ENCODE data around the gene ZNF576. TPM values are rescaled to one million over a fixed set of nuclear protein-coding genes. Genes with fewer than 3 reads are reported as not detected.

ZNF576 gene
- total RNA-seq, 6 experiments from 2014 or later: 18.1 to 20.8 (median 20.0) TPM

DNA sequence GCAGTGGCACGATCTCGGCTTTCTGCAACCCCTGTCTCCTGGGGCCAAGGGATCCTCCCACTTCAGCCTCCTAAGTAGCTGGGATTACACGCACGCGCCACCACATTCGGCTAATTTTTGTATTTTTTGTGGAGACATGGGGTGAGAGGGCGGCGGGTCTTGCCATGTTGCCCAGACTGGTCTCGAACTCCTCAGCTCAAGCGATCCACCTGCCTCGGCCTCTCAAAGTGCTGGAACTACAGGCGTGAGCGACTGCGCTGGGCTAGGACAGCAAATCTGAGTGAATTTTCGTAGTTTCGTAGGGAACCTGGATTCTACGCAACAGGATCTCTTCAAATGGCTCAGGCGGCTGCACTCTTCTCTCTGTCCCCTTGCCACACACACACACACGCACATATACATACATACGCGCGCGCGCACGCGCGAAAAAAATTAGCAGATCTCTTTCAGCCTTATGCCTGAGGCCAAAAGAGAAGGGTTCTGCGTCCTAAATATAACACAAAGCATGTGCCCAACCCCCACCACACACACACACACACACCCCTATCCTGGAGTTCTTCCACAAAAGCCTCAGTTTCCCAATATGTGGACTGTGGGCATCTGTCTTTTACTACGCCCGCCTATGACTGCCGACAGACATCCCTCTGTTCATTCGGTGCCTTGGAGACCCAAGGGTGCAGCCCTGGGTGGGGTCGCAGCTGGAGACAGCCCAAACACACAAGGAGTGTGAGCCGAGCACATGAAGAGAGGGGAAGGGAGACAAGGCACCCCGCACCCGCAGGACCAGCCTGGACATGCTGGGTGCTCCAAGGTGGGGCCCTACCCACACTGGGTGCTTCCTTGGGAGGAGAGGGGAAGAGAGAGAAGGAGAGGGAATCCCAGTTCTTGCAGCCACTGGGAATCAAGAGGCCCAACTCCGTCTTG, 20.2 kb upstream of the ZNF576 start:
- Mint-ChIP-seq H3K27ac (peak overlapping the region; percentile 96), H3K27me3 (ENCODE audit: insufficient read depth) (peaks cover 7% of the 10 kb centered on the region), H3K9me3 (no peaks in the 10 kb centered on the region), H3K36me3 (ENCODE audit: low read depth) (no peaks in the 10 kb centered on the region), H3K4me1 (ENCODE audit: low read depth) (peaks cover 18% of the 10 kb centered on the region), H3K4me3 (peak overlapping the region; percentile 100)
- DNase-seq: no peak
- TF ChIP-seq, protein P1, sequence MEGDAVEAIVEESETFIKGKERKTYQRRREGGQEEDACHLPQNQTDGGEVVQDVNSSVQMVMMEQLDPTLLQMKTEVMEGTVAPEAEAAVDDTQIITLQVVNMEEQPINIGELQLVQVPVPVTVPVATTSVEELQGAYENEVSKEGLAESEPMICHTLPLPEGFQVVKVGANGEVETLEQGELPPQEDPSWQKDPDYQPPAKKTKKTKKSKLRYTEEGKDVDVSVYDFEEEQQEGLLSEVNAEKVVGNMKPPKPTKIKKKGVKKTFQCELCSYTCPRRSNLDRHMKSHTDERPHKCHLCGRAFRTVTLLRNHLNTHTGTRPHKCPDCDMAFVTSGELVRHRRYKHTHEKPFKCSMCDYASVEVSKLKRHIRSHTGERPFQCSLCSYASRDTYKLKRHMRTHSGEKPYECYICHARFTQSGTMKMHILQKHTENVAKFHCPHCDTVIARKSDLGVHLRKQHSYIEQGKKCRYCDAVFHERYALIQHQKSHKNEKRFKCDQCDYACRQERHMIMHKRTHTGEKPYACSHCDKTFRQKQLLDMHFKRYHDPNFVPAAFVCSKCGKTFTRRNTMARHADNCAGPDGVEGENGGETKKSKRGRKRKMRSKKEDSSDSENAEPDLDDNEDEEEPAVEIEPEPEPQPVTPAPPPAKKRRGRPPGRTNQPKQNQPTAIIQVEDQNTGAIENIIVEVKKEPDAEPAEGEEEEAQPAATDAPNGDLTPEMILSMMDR (IDR thresholded peaks at IDR 0.05): no peak

DNA sequence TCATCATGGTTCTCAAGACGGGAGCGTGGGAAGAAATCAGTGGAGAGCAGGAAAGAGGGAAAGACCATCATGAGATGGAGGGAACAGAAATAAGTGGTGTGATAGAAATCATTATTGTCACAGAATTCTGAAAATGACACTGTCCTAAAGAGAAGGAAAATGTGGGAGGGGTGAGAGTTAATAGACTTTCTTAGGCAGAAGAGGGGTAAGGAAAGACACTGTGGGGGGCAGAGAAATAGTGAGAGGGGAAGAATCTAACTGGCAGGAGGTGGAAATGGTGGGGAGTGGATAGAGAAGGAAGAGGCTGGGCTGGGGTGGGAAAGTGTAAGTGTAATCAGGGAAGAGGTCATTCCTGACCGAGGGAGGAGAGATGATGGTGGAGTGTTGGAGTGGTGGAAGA, 17.6 kb upstream of the ZNF576 start:
- H3K27me3 Mint-ChIP-seq (ENCODE audit: insufficient read depth): peaks cover 7% of the 10 kb centered on the region
- H3K9me3 Mint-ChIP-seq: no peaks in the 10 kb centered on the region
- H3K27ac Mint-ChIP-seq: no peak overlapping the region
- no peak for DNase-seq
- no peak overlapping the region for H3K4me3 Mint-ChIP-seq
- TF ChIP-seq, protein P1 (IDR thresholded peaks at IDR 0.05): no peak
- H3K36me3 Mint-ChIP-seq (ENCODE audit: low read depth): no peaks in the 10 kb centered on the region
- peaks cover 8% of the 10 kb centered on the region; the same call in 1 of the 2 replicates for H3K4me1 Mint-ChIP-seq (ENCODE audit: low read depth)

DNA sequence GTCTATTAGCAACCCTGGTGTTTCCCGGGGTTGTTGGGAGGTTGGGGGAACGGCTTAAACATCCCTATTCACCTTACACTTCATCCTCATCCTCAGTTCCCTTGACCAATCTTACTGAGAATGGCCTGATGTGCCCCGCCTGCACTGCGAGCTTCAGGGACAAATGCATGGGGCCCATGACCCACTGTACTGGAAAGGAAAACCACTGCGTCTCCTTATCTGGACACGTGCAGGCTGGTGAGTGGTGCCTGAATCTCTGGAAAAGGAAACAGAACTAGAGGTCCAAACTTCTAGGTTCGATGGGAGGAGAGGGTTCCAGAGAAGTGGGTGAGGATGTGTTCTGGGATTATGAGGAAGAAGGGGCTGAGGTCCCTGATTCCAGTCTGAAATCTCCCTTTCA, 14.9 kb upstream of the ZNF576 start:
- Mint-ChIP-seq H3K9me3 (no peaks in the 10 kb centered on the region), H3K4me3 (no peak overlapping the region), H3K27ac (no peak overlapping the region; the same call in 1 of the 2 replicates), H3K36me3 (ENCODE audit: low read depth) (peaks cover 9% of the 10 kb centered on the region), H3K27me3 (ENCODE audit: insufficient read depth) (peaks cover 4% of the 10 kb centered on the region; the same call in 1 of the 2 replicates), H3K4me1 (ENCODE audit: low read depth) (0 out of 2 replicates have a peak, but pooled peaks cover 7% of the 10 kb centered on the region)
- DNase-seq: no peak
- TF ChIP-seq, protein P1 (IDR thresholded peaks at IDR 0.05): no peak

DNA sequence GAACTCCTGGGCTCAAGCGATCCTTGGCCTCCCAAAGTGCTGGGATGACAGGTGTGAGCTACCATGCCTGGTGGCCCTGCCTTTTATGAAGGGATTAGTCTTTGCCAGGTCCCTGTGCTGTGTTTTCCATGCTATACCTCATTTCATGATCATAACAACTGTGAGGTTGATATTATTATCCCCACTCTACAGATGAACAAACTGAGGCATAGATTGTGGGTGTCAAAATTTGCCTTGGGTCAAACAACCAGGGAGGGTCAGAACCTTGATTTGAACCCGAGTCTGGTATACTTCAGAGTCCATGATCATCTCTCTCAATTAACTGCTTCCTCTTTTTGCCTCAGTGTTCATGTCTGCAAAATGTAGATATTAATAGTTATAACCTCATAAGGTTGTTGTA, 13.9 kb upstream of the ZNF576 start:
- Mint-ChIP-seq H3K9me3 (no peaks in the 10 kb centered on the region), H3K27ac (no peak overlapping the region), H3K36me3 (ENCODE audit: low read depth) (peaks cover 14% of the 10 kb centered on the region), H3K4me1 (ENCODE audit: low read depth) (0 out of 2 replicates have a peak, but pooled peaks cover 7% of the 10 kb centered on the region), H3K4me3 (no peak overlapping the region), H3K27me3 (ENCODE audit: insufficient read depth) (no peaks in the 10 kb centered on the region; the same call in 1 of the 2 replicates)
- TF ChIP-seq, protein P1 (IDR thresholded peaks at IDR 0.05): no peak
- no peak for DNase-seq

DNA sequence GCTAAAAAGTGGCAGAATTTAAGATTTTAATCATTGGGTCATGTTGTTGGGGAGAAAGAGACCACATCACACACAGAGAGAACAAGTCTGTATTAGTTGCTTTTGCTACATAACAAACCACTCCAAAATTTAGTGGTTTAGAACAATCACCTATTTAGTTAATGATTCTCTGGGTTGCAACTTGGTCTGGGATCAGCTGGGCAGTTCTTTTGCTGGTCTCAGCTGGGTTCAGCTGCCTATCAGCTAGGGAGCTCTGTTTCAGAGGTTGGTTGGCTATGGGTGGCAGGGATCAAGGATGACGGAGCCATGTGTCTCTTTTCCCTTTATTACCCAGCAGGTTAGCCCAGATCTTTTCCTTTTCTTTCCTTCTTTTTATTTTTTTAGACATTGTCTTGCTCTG, 11.9 kb upstream of the ZNF576 start:
- H3K4me3 Mint-ChIP-seq: no peak overlapping the region
- TF ChIP-seq, protein P1 (IDR thresholded peaks at IDR 0.05): no peak
- no peak for DNase-seq
- H3K4me1 Mint-ChIP-seq (ENCODE audit: low read depth): 0 out of 2 replicates have a peak, but pooled peaks cover 7% of the 10 kb centered on the region
- no peaks in the 10 kb centered on the region for H3K9me3 Mint-ChIP-seq
- peaks cover 20% of the 10 kb centered on the region for H3K36me3 Mint-ChIP-seq (ENCODE audit: low read depth)
- no peaks in the 10 kb centered on the region; the same call in 1 of the 2 replicates for H3K27me3 Mint-ChIP-seq (ENCODE audit: insufficient read depth)
- peak overlapping the region; percentile 19; the same call in 1 of the 2 replicates for H3K27ac Mint-ChIP-seq

Data from HFFc6 (cell line).